Kidney epithelial cell (primary cell): Measurements from ENCODE around the gene SFXN3. TPM values are rescaled to one million over a fixed set of nuclear protein-coding genes. Genes with fewer than 3 reads are reported as not detected.

ENCODE experiments used
- DNase-seq: peaks from one replicate; pipeline ENCODE4 v3.0.0-alpha.2; 2010; ENCODE audit warnings: low read depth
- H3K27me3 ChIP-seq: 2 replicates; pipeline ENCODE4 v1.6.0; 2011; ENCODE audit warnings: low read length; ENCODE audit not compliant: control insufficient read depth, insufficient read depth
- H3K36me3 ChIP-seq: 2 replicates; pipeline ENCODE4 v1.5.1; 2011; ENCODE audit warnings: low read length; ENCODE audit not compliant: control insufficient read depth, insufficient read depth
- H3K4me3 ChIP-seq: 2 replicates; pipeline ENCODE4 v1.5.1; 2011; ENCODE audit warnings: low read depth, mild to moderate bottlenecking, control low read depth, low read length
- total RNA-seq: library from RNA; depleted of rRNA; stranded (reverse); fragments of >200 nt; gene quantifications from 2 replicates; pipeline ENCODE4 v1.2.3, GENCODE V29; 2015
- TF ChIP-seq, protein P1 (sequence below): IDR thresholded peaks from 2 replicates; pipeline ENCODE4 v1.5.1; 2011; ENCODE audit warnings: mild to moderate bottlenecking, moderate library complexity, low read length, control low read depth, inconsistent platforms; ENCODE audit not compliant: insufficient read depth, poor library complexity, severe bottlenecking

Gene SFXN3
- total RNA-seq, 1 donor from 2014 or later: 59.4 TPM

DNA sequence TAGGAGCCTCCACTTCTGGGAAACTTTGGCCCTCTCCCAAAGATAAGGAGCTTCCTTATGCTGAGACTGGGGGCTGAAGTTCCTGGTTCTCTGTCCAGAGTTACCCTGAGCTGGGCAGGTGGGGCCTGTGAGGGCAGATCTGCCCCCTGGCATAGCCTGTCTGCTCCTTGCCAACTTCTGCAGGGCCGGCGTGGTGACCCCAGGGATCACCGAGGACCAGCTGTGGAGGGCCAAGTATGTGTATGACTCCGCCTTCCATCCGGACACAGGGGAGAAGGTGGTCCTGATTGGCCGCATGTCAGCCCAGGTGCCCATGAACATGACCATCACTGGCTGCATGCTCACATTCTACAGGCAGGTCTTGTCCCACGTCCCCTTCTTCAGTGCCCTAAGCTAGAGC lies 4.3 kb downstream of the SFXN3 start:
- Histone ChIP-seq H3K27me3 (no peaks in the 10 kb centered on the region), H3K4me3 (no peak overlapping the region), H3K36me3 (peaks cover 1% of the 10 kb centered on the region)
- TF ChIP-seq, protein P1, sequence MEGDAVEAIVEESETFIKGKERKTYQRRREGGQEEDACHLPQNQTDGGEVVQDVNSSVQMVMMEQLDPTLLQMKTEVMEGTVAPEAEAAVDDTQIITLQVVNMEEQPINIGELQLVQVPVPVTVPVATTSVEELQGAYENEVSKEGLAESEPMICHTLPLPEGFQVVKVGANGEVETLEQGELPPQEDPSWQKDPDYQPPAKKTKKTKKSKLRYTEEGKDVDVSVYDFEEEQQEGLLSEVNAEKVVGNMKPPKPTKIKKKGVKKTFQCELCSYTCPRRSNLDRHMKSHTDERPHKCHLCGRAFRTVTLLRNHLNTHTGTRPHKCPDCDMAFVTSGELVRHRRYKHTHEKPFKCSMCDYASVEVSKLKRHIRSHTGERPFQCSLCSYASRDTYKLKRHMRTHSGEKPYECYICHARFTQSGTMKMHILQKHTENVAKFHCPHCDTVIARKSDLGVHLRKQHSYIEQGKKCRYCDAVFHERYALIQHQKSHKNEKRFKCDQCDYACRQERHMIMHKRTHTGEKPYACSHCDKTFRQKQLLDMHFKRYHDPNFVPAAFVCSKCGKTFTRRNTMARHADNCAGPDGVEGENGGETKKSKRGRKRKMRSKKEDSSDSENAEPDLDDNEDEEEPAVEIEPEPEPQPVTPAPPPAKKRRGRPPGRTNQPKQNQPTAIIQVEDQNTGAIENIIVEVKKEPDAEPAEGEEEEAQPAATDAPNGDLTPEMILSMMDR: no peak
- no peak for DNase-seq

DNA sequence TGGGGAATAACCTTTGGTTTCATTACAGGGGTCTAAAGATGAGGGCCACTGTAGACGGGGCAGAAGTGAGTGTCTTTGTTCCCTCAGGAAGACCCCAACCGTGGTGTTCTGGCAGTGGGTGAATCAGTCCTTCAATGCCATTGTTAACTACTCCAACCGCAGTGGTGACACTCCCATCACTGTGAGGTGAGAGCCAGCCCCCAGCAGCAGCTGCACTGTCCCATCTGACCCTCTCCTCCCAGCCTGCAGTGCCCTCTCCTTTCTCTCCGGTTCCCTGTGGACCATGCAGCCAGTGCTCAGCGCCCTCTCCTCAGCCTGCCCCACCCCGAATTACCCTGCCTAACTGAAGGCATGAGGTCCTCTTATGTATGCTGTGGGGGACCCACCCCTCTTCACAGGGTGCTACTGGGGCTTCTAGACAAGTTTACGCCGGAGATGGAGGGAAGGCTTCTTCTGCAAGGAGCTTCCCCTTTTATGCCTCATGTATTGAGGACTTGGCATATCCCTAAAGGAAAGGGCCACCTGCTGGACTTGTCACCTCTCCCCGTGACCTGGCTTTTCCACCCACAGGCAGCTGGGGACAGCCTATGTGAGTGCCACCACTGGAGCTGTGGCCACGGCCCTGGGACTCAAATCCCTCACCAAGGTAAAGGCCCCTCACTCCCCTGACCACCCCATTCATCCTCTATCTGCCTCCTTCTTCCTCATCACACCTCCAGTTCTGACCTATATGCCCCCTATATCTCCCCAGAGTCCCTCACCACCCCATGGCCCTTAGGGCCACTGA lies 5.1 kb downstream of the SFXN3 start:
- DNase-seq: no peak
- Histone ChIP-seq H3K36me3 (peaks cover 1% of the 10 kb centered on the region), H3K4me3 (no peak overlapping the region), H3K27me3 (no peaks in the 10 kb centered on the region)
- TF ChIP-seq, protein P1: no peak

DNA sequence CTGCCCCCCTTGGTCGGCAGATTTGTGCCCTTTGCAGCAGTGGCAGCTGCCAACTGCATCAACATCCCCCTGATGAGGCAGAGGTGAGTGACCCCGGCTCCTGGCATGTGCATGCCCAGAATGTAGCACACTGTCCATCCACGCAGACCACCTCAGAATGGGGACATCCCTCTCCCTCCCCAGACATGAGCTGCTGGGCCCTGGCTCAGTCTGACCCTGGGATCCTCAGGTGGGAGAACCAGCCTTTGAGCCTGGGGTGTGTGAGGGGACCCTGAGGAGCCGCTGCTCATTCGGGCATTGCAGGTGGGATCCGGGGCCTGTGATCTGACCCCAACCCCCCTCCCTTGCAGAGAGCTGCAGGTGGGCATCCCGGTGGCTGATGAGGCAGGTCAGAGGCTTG lies 5.7 kb downstream of the SFXN3 start:
- TF ChIP-seq, protein P1: no peak
- H3K36me3 ChIP-seq: peaks cover 1% of the 10 kb centered on the region
- no peaks in the 10 kb centered on the region for H3K27me3 ChIP-seq
- H3K4me3 ChIP-seq: no peak overlapping the region
- DNase-seq: no peak

DNA sequence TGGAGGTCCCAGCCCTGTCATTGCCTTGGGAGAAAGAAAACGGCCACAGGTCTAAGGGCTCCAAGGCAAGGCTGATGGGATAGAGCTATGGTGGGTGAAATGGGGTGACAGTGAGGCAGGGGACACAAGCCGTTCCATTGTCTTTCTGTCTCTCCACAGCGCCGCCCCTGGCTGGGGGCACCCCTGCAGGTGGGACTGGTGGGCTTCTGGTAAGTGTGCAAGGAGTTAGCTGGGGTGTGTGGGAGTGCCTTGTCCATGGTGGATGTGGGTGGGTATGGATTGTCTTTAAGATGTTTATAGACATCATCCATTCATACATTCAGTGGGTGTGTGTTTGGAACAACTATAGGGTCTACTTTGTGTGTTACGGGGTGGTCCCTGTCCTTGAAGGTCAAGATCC lies 7.5 kb downstream of the SFXN3 start:
- DNase-seq: no peak
- H3K4me3 ChIP-seq: no peak overlapping the region
- H3K27me3 ChIP-seq: no peaks in the 10 kb centered on the region
- H3K36me3 ChIP-seq: peaks cover 1% of the 10 kb centered on the region
- TF ChIP-seq, protein P1: no peak

DNA sequence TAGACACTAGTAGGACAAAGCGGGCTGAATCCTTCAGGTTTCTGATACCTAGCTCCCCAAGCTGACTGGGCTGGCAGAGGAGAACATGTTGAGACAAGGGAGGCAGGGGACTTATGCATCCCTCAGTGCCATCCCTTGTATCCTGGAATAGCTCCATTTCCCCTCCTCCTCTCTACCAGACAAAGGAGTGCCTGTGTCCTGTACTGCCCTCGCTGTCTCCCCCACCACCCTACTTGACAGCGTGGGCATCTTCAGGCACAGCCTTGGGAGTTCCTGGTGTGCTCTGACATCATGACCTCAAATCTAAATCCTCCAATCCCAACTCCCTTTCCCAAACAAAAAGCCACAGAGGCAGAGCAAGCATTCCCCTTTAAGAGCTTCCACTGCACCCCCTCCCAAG lies 9.0 kb downstream of the SFXN3 start:
- Histone ChIP-seq H3K4me3 (no peak overlapping the region), H3K36me3 (peaks cover 1% of the 10 kb centered on the region), H3K27me3 (no peaks in the 10 kb centered on the region)
- no peak for DNase-seq
- TF ChIP-seq, protein P1: no peak

DNA sequence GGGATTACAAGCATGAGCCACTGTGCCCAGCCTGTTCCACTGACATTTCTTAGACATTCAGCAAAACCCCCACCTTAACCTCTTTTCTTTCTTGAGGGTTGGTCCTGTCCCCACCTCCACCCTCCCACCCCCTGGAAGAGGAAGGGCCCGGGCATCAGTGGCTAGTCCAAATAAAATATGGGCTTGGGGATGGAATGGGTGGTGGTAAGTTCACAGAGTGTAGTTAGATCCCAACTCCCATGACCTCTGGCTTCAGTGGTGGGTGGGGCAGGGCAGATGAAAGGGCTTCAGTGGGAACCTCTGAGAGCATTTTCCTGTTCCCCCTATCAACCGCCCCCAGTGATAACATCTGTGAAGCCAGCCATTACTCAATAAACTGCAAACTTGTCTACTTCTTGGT lies 9.8 kb downstream of the SFXN3 start:
- DNase-seq: no peak
- Histone ChIP-seq H3K27me3 (no peaks in the 10 kb centered on the region), H3K36me3 (peaks cover 1% of the 10 kb centered on the region), H3K4me3 (no peak overlapping the region)
- TF ChIP-seq, protein P1: no peak
